COLO829 (cell line): Measurements from ENCODE around the gene UNG.

Experiments
- DNase-seq: peaks from one replicate; pipeline ENCODE4 v3.0.0; 2012; ENCODE audit warnings: low spot score

The UNG gene

DNA sequence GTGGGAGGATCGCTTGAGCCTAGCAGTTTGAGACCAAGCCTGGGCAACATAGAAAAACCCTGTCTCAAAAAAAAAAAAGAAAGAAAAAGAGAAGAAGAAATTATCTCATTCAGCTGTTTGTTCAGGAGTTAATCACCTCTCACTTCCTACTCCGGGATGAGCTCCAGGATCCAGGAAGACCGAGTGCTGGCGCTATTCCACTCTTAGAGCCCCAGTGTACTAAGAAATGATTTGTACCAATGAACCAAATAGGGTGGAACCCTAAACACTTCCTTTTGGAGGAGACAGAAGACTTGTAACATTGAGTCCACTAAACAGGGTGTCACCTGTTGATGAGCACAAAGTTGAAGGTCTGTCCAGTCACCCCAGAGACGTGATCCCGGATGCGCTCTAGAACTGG is 7.7 kb upstream of the UNG start:
- DNase-seq = no peak

DNA sequence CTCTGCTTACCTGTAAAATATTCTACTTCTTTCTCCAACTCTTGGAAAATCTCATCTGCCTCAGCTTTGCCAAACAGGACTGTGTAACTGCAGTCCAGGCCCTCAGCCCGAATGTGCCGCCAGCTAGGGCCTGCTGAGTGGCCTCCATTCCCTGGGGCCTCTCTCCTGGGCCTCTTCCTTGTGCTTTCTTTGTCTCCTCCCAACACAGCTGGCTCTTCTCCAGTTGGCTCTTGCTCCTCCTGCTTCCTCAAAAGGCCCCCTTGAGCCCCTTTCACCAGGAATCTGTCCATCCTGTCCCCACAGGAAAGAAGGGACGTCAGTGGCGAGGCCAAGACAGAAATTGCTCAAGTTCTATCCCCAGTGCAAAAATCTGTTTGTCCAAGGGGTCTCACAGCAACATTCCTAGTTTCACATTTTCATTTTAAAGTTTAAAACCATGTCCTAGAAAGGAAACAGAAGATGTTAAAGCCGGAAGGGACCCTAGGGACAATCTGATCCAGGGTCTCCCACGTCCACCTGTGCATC is 4.8 kb upstream of the UNG start:
- DNase-seq = no peak

DNA sequence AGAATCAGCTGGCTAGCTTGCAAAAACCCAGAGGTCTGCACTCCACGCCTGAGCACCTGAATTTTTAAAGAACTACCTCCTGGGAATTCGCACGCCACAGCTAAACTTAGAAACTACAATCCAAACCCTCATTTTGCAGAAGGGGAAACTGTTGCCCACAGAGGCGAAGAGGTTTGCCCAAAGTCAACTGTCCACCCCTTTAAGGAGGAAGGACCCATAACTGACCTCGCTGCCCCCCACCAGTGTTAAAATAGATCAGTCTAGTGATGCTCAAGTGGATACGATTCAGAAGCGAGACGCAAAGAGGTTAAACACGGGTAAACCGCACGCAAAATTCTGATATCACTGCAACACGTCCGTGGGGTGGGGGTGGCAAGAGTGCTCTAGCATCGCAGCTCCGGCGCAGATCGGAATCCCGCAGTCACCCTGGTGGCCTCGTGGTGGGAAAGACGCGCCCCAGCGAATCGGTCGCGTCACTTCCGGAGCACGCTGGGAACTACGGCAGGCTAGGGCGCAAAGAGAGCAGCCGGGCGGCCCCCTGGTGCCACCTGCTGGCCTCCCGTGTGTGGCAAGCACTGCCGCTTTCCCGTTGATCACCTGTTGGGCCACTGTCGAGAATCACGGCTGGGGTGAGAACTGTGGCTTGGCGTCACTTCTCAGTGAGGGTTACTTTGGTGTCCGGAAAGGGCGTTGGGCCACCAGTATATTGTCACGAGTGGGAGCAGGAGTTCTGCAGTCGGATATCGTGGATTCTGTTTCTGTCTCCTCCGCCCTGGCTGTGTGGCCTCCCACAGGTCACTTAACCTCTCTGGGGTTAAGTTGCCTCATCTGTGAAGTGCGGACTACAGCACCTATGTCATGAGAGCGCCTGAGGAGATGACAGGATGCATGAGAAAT is 4.1 kb upstream of the UNG start, which contains the start of gene ALKBH2:
Gene ALKBH2 (minus strand): TSS at position 451 of the 897 bp plus-strand sequence. CDS start 686 bp downstream, outside the sequence.
- DNase-seq = peak; percentile 86

DNA sequence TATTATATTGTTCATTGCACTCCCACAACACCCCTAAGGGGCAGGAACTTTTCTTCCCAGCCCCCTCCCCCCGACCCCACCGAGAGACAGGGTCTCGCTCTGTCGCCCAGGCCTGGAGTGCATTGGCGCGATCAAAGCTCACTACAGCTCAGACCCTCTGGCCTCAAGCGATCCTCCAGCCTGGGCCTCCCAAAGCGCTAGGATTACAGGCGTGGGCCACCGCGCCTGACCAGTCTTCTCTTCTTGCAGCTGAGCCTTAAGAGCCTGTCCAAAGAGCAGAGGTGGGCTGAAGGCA is 310 bp upstream of the UNG start:
- DNase-seq = no peak

DNA sequence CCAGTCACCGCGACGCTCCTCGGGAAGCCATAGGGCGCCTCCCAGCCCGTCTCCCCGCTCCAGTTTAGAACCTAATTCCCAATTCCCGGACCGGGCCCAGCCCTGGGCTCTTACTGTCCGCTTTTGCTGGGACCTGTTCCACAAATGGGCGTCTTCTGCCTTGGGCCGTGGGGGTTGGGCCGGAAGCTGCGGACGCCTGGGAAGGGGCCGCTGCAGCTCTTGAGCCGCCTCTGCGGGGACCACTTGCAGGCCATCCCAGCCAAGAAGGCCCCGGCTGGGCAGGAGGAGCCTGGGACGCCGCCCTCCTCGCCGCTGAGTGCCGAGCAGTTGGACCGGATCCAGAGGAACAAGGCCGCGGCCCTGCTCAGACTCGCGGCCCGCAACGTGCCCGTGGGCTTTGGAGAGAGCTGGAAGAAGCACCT is 797 bp downstream of the UNG start:
- DNase-seq = no peak

DNA sequence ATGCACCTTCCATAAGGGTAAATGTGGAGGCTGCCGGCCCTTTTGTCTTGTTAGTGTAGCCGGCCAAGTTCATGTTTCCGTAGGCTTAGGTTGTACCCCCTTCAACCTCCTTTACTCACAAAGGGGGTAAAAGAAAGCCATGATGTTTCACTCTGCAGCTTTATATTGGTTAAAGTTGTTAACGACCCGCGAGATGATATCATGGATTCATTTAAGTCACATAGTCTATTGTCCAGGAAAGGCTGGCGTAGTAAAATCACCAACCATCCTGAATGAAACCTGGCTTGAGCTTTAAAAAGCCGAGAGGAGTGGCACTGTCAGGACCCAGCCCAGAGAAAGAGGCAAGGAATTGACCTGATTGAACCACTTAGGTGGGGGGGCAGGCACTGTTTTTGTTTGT is 1.3 kb downstream of the UNG start:
- no peak for DNase-seq

DNA sequence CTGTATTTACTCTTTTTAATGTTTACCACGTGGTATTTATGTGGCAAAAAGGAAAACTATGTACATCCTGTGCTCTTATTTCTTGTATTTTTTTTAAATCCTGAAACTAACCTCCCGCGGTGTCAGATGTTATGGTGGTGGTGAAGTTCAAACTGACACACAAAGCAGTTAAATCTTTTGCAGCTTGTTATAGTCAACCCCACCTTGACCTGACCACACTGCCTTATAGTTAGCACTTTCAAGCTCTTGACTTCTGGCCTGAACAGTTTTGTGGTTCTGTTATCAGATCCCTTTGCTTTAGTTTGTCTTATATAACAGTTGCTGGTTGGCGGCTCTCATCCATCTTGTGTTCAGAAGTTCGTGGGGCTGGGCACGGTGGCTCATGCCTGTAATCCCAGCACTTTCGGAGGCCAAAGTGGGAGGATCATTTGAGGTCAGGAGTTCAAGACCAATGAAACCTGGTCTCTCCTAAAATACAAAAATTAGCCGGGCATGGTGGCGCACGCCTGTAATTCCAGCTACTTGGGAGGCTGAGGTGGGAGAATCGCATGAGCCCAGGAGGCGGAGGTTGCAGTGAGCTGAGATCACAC is 2.1 kb downstream of the UNG start:
- DNase-seq = no peak

DNA sequence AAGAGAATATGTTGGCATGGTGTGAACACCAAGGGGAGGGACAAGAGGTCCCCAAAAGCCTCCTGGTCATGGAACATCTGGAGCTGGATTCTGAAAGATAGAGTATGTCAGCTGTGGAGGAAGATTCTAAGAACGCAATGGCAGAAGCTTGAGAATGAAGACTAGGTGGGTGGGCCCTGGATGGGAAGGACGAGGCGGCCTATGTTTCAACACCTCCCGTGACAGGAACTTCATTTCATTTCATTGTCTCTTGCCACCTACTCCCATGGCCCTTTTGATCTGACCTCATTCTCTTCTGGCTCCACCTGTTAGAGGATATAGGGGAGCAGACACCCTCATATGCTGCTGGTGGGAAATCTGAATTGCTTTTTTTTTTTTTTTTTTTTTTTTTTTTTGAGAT is 3.3 kb downstream of the UNG start:
- no peak for DNase-seq

DNA sequence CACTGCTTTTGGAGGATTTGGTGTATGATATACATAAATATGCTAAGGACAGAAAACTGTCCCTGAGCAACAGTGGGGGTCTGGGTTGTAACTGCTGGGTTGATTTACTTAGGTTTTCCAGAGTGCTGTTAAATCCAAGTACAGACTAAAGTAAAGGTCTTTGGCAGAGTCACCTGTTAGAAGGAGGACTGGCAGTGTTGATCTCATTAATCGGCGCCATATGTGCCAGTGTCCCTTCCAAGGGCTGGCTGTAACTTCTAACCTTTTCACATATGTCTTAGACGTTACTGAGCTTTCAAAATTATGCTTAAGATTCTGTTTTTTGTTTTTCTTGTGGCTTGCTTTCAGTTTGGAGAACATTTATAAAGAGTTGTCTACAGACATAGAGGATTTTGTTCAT is 5.1 kb downstream of the UNG start:
- DNase-seq = no peak

DNA sequence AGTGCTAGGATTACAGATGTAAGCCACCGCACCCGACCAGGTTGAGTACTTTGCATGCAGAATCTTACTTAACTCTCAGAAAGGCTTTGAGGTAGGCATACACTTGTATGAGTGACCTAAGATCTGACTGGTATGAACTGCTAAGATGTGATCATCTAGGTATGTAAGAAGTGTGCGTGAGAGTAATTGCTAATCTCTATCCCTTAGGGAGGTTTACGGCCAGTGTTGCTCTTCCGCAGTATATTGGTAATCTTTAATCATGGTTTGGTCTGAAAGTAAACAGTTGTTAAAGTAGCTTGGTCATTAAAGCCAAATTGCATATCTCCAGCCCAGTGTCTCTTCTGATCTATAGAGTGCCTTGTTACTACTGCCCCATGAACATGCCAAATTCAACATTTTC is 7.8 kb downstream of the UNG start:
- DNase-seq = no peak

DNA sequence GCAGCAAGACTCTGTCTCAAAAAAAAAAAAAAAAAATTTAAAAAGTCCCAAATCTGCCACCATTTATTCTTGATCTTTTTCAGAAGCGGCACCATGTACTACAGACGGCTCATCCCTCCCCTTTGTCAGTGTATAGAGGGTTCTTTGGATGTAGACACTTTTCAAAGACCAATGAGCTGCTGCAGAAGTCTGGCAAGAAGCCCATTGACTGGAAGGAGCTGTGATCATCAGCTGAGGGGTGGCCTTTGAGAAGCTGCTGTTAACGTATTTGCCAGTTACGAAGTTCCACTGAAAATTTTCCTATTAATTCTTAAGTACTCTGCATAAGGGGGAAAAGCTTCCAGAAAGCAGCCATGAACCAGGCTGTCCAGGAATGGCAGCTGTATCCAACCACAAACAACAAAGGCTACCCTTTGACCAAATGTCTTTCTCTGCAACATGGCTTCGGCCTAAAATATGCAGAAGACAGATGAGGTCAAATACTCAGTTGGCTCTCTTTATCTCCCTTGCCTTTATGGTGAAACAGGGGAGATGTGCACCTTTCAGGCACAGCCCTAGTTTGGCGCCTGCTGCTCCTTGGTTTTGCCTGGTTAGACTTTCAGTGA is 12.5 kb downstream of the UNG start:
- DNase-seq = no peak

DNA sequence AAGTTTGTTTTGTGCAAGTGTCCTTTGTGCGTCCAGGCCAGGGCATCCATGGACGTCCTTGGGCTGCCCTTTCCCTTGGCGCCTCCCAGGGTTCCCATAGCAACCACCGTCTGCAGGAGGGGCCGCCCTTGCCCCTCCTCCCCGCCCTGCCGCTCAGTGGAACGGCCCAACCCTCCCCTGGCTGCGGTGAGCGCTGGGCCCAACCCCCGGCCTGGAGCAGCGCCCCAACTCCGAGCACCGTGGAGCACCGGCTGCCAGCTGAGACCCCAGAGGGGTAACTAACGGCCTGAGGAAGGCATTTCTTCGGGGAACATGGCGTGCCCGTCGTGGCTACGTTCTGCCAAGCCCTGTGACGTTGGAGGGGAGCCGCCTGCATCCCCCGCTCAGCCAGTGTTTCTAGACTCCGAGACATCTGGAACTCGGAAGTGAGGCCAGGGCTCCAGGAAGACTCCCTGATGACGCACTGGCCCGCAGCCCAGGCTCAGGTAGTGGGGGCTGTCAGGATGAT is 13.6 kb downstream of the UNG start:
- peak; percentile 82 for DNase-seq

DNA sequence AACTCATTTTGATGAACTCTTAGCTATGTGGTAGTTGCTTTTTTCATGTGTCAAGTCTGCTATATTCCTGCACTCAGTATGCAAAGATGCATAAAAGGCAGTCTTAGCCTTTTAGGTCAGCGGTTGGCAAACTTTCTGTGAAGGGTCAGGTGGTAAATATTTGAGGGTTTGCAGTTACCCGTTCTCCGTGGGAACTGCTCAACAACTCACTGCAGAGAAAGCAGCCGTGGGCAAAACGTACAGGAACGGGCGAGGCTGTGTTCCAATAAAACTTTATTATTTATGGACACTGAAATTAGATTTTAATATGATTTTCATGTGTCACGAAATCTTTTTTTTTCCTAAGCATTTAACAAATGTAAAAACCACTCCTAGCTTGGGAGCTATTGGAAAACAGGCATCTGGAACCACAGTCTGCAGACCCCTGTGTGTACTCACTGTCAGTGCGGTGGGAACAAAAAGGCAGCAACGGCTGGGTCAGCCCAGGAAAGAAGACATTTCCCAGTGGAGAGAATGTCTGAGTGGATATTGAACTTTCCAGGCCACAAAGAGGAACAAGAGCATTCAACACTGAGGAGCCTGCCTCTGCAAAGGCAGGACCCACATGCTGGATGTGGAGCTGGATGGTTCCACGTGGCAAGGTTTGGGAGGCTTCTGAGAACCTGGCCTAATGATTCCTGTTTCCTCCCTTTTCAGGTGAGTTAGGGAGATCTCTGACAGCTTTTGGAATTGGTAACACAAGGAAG is 15.5 kb downstream of the UNG start:
- no peak for DNase-seq

DNA sequence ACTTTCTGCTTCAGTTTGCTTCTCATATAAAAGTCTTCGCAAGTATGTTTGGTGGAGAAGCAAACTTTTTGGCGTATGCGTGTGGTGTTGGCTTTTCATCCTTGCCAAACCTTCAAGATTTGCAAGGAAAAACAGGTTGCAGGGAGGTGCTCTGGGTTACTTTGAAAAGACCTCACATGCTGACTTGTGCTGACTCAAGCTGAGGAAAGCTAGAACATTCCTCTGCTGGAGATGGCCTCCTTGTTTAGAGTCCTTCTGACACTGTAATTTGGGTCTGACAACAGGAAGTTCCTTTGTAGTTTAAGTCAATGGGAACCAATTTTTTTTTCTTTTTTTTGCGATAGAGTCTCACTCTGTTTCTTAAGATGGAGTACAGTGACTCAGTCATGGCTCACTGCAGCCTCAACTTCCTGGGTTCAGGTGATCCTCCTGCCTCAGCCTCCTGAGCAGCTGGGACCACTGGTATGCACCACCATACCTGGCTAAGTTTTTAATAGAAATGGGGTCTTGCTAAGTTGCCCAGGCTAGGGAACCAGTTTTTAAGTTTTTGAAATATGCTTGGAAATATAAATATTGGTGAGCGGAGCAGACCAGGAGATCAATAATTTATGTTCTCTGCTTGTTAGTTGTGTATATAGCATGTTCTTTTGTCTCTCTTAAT is 16.4 kb downstream of the UNG start:
- no peak for DNase-seq

DNA sequence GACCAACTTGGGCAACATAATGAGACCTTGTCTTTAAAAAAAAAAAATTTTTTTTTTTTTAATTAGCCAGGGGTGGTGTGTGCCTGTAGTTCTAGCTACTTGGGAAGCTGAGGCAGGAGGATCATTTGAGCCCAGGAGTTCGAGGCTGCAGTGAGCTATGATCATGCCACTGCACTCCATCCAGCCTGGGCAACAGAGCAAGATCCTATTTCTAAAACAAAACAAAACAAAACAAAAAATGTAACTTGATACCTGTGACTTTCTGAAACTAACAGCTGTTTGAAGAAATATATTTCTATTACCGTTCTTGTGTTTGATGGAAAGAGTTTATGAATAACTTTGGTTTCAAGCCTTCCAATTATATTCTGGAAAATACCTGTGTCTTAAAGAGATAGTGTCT is 17.2 kb downstream of the UNG start:
- no peak for DNase-seq

DNA sequence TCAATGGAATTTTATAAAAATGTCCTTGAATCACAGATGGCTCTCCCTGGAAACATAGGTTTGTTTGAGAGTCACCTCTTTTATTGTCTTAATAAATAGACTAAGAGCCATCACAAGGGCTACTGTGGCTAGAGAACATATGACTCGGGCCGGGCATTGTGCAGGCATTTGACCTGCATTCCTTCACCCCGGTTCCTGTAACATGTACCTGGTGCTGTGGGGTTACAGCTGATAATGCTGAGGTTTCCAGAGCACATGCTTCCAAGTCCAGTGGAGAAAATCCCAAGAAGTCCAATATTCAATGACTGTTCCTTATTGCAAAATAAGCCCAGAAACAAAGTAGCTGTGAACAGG is 18.0 kb downstream of the UNG start:
- DNase-seq = no peak

DNA sequence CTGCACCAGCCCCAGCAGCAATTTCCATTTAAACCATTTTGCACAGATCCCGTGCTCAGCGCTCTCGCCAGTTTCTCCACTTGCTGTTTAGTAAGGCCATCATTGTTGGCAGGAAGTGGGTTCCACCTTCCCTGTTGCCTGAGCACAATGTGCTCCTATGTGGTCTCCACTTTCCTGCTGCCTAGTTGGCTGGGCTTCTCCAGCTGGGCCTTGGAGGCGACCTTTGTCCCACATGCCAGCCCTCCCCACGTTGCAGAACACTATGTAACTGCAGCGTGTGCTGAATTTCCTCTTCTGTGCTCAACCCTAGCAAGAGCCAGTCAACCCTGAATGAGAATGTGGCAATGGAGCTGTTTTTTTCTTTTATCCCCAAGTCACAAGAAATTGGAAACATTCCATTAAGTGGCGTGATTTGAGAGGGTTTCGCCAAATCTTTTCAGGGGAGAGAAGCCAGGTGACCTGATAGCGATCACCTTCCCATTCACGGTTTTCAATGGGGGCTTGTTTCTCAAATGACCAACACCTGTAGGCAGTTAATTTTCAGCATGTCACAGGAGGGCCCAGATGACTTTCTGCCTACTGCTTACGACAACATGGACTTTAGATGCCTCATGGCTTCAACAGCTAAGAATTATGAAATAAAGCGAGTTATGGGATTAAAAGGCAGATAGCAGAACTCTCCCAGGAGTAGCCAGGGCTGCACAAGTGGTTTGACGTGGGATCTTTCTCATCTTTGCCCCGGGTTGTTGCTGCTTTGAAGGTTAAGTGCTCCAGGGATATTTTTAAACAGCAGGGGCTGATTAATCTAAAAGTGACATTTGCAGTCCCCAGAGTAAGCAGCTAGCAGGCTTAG is 18.6 kb downstream of the UNG start, which contains the start of gene ACACB:
Gene ACACB (plus strand): TSS at position 830 of the 853 bp plus-strand sequence. CDS start 22,819 bp downstream, outside the sequence.
- DNase-seq = no peak

DNA sequence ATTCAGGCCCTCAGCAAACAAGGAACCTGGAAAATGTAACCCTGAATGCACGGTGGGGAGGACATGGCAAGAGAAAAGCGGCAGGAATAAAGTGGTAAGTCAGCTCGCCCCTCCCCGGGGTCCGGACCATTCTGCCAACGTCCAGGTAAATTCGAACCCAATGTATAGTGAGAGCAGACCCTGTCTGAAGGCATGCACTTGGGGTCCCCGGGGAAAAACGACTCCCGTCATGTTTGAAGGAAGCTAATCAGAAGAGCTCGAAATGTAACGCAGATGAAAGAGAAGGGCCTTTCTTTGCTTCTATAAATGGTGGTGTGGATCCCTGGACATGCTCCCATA is 19.2 kb downstream of the UNG start:
- DNase-seq = no peak

DNA sequence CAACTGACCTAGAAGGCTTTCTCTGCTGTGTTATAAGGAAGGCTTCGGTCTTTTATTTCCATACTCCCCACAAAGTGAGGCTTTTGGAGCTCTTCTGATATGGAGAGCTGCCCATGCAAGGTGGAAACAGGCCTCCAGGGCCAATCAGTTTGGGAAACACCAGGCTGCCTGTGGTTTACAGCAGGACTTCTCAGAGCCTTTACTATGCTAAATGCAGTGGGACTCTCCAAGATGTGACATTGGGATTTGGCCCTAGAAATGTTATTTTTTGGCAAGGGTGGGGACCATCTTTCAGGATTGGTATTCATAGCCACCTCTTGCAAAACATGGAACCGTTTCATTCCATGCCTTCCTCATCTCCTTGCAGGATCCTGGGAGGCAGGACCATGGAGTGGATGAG is 22.7 kb downstream of the UNG start:
- no peak for DNase-seq

DNA sequence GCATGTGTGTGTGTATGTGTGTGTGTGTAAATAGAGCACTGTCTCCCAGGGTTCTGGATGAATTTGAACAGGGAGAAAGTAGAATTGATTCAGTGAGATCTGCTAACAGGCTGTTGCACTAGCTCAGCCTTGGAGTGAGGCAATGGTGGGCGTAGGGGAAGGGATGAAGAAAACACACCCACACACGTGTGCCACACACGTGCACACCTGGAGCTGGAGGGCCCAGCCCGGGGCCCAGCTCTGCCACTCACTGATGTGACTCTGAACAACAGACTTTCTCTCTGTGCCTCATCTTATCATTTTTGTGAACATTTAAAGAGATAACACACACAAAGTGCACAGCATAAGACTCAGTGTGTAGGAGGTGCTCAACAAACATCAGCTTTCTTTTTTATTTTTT is 23.2 kb downstream of the UNG start:
- DNase-seq = no peak

DNA sequence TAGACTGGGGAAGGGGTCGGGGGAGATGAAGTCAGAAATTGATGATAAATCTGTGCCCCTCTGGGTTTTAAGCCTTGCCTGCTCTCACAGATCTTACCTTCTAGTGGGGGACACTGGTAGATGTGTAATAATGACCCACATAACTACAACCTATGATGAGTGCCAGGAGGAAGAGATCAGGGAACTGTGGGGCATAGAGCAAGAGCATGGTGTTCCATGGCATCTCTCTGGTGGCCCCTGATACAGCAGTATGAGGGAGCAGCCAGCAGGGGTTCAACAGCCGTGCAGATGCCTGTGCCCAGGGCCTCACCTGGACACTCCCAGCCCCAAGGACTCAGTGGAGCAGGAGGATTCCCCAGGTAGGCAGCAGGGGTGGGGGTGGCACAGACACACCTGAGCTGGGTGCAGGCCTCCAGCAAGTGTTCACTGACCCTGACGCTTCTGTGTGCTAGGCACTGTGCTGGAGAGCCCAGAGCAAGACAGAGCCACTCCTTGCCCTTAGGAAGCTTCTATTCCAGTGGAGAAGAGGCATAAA is 24.0 kb downstream of the UNG start:
- no peak for DNase-seq
